Activated CD4-positive, alpha-beta T cell treated with anti-CD3 and anti-CD28 coated beads, Interleukin-2, amount 50 U/mL, for 1 hour (primary cell): ENCODE results near the gene CASP7.

Source experiments
- DNase-seq: peaks from one replicate; pipeline ENCODE4 v3.0.0-alpha.2; 2020

CASP7 gene

GRCh38 chr10:113712755-113713639 lies 33.3 kb downstream of the CASP7 start:
- DNase-seq = no peak

GRCh38 chr10:113713640-113713982 lies 33.9 kb downstream of the CASP7 start:
- DNase-seq = no peak

GRCh38 chr10:113716109-113716910 lies 36.6 kb downstream of the CASP7 start:
- DNase-seq = no peak

- DNase-seq = no peak
Measured at GRCh38 chr10:113718969-113719822, 39.5 kb downstream of the CASP7 start.

GRCh38 chr10:113720386-113720785 lies 40.7 kb downstream of the CASP7 start:
- DNase-seq = no peak

GRCh38 chr10:113732160-113732881 lies 52.6 kb downstream of the CASP7 start:
- no peak for DNase-seq

- DNase-seq = no peak
Measured at GRCh38 chr10:113732966-113733365, 53.3 kb downstream of the CASP7 start.

- DNase-seq = no peak
Measured at GRCh38 chr10:113733635-113734034, 53.9 kb downstream of the CASP7 start.

- DNase-seq = no peak
Measured at GRCh38 chr10:113735913-113736312, 56.2 kb downstream of the CASP7 start.

GRCh38 chr10:113736576-113736975 lies 56.9 kb downstream of the CASP7 start:
- no peak for DNase-seq

- DNase-seq = no peak
Measured at GRCh38 chr10:113739031-113739430, 59.3 kb downstream of the CASP7 start.

GRCh38 chr10:113739577-113739976 lies 59.9 kb downstream of the CASP7 start:
- DNase-seq = no peak

- no peak for DNase-seq
Measured at GRCh38 chr10:113740850-113741249, 61.1 kb downstream of the CASP7 start.

GRCh38 chr10:113742466-113742865 lies 62.8 kb downstream of the CASP7 start:
- no peak for DNase-seq

- no peak for DNase-seq
Measured at GRCh38 chr10:113743594-113743993, 63.9 kb downstream of the CASP7 start.

GRCh38 chr10:113745374-113745773 lies 65.7 kb downstream of the CASP7 start:
- DNase-seq = no peak

GRCh38 chr10:113746217-113746957 lies 66.7 kb downstream of the CASP7 start:
- DNase-seq = no peak

- DNase-seq = no peak
Measured at GRCh38 chr10:113751181-113751732, 71.5 kb downstream of the CASP7 start, which contains the start of gene PLEKHS1. Gene PLEKHS1 (plus strand): TSS chr10:113751682. CDS start chr10:113755278, 3,596 bp downstream.

GRCh38 chr10:113752553-113752952 lies 72.8 kb downstream of the CASP7 start:
- DNase-seq = no peak

- DNase-seq = no peak
Measured at GRCh38 chr10:113753020-113753692, 73.4 kb downstream of the CASP7 start.

- no peak for DNase-seq
Measured at GRCh38 chr10:113754125-113754524, 74.4 kb downstream of the CASP7 start.
